Measurements from ENCODE around the gene ESYT2. TPM values are rescaled to one million over a fixed set of nuclear protein-coding genes. Genes with fewer than 3 reads are reported as not detected.

Gene ESYT2
- total RNA-seq, 1 experiment from 2014 or later: 39.0 TPM

DNA sequence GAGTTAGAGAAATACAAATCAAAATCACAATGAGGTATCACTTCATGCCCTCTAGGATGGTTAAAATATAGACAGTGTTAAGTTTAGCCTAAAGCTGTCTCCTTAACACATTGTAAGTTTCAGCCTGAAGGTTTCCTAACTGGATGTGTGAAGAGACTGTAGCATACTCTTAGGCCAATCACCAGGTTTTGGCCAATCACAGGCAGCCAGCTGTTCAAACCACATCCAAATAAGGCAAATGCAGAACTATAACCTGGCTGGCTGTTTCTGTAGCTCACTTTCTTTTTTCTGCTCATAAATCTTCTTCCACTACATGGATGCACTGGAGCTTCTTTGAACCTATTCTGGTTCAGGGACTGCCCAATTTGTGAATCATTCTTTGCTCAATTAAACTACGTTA is 19.7 kb downstream of the ESYT2 start:
- no peak overlapping the region for H2BK20ac ChIP-seq (ENCODE audit: low read depth, low read length, poor library complexity, severe bottlenecking)
- no peaks in the 10 kb centered on the region; the same call in 1 of the 2 replicates for H3K4me1 ChIP-seq (ENCODE audit: insufficient read depth, low read length)
- H3K27me3 Mint-ChIP-seq (ENCODE audit: low read depth): no peaks in the 10 kb centered on the region
- H3K27me3 ChIP-seq (ENCODE audit: insufficient read depth, low read length): no peaks in the 10 kb centered on the region
- H2AFZ ChIP-seq (ENCODE audit: low read length): no peak overlapping the region
- H3K23ac ChIP-seq (ENCODE audit: insufficient read length, low read depth, low read length): no peak overlapping the region
- no peaks in the 10 kb centered on the region for H4K20me1 ChIP-seq (ENCODE audit: control insufficient read depth, insufficient read depth, insufficient read length)
- H3K56ac ChIP-seq (ENCODE audit: insufficient read length, low read depth, low read length): no peak overlapping the region
- no peak overlapping the region for H3K14ac ChIP-seq (ENCODE audit: insufficient read depth, low read length)
- H3K4ac ChIP-seq (ENCODE audit: low read depth, low read length): no peak overlapping the region
- no peak overlapping the region for H3K18ac ChIP-seq (ENCODE audit: insufficient read length, low read depth, low read length)
- H3K4me3 Mint-ChIP-seq: no peak overlapping the region; a peak in 1 of 5 replicates
- H3K4me2 ChIP-seq (ENCODE audit: insufficient read depth, insufficient read length, low read length): no peak overlapping the region
- H3K23me2 ChIP-seq (ENCODE audit: insufficient read length, low read depth, low read length, poor library complexity, severe bottlenecking): no peaks in the 10 kb centered on the region
- H3K4me1 Mint-ChIP-seq: peaks cover 18 to 20% of the 10 kb centered on the region in 2 experiments
- TF ChIP-seq, protein P1, sequence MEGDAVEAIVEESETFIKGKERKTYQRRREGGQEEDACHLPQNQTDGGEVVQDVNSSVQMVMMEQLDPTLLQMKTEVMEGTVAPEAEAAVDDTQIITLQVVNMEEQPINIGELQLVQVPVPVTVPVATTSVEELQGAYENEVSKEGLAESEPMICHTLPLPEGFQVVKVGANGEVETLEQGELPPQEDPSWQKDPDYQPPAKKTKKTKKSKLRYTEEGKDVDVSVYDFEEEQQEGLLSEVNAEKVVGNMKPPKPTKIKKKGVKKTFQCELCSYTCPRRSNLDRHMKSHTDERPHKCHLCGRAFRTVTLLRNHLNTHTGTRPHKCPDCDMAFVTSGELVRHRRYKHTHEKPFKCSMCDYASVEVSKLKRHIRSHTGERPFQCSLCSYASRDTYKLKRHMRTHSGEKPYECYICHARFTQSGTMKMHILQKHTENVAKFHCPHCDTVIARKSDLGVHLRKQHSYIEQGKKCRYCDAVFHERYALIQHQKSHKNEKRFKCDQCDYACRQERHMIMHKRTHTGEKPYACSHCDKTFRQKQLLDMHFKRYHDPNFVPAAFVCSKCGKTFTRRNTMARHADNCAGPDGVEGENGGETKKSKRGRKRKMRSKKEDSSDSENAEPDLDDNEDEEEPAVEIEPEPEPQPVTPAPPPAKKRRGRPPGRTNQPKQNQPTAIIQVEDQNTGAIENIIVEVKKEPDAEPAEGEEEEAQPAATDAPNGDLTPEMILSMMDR (conservative IDR thresholded peaks at IDR 0.05): no peak
- H3K9me3 Mint-ChIP-seq: peaks cover 20 to 21% of the 10 kb centered on the region in 2 experiments
- H3K79me1 ChIP-seq (ENCODE audit: insufficient read depth, low read depth, low read length, poor library complexity, severe bottlenecking): no peaks in the 10 kb centered on the region
- H3K27ac Mint-ChIP-seq: no peak overlapping the region
- H3K79me2 ChIP-seq (ENCODE audit: insufficient read depth, low read length): peaks cover 14% of the 10 kb centered on the region; the same call in 1 of the 2 replicates
- no peak overlapping the region for H3K27ac ChIP-seq (ENCODE audit: insufficient read length, low read depth, low read length)
- H3K36me3 Mint-ChIP-seq (ENCODE audit: insufficient read depth in 1 of 3, low read depth in 3 of 3): peaks cover 30 to 55% (median 30%) of the 10 kb centered on the region in 3 experiments
- H3T11ph ChIP-seq (ENCODE audit: low read length): no peak overlapping the region
- no peak for DNase-seq
- H2BK15ac ChIP-seq (ENCODE audit: low read depth, low read length): no peak overlapping the region
- H3K9me3 ChIP-seq (ENCODE audit: control insufficient read depth, low read depth, low read length): no peaks in the 10 kb centered on the region
- H2BK12ac ChIP-seq (ENCODE audit: insufficient read length, low read depth, low read length): no peak overlapping the region
- no peak overlapping the region for H2BK120ac ChIP-seq (ENCODE audit: low read depth, low read length, poor library complexity, severe bottlenecking)
- no peak overlapping the region for H4K8ac ChIP-seq (replicated peaks; ENCODE audit: insufficient read length, low read depth, low read length)
- H2AK5ac ChIP-seq (ENCODE audit: insufficient read length, low read length): no peak overlapping the region
- H4K91ac ChIP-seq (ENCODE audit: insufficient read length, low read depth, low read length): no peak overlapping the region
- no CpG with 5 or more reads among the region's 1 CpG for WGBS (ENCODE audit: extremely low coverage, insufficient read length, low lambda C conversion rate)
- H3K9ac ChIP-seq (ENCODE audit: extremely low read depth, insufficient read length, low read length): no peak overlapping the region
- H4K5ac ChIP-seq (ENCODE audit: insufficient read length, low read depth, low read length): no peak overlapping the region
- H2BK5ac ChIP-seq (ENCODE audit: insufficient read length, low read length): no peak overlapping the region
